ENCODE data around the gene MAP2K3.
A peak's percentile ranks its signal among the peaks of the same experiment; 100 is the strongest.

Gene MAP2K3

GRCh38 chr17:21275579-21276263 is 8.8 kb upstream of the MAP2K3 start:
- Histone ChIP-seq H2AFZ (peak overlapping the region; percentile 94), H3K27ac (peak overlapping the region; percentile 25), H3K9me3 (ENCODE audit: control insufficient read depth, low read length) (no peaks in the 10 kb centered on the region), H3K4me1 (peaks cover 10% of the 10 kb centered on the region), H3K9ac (peak overlapping the region; percentile 64), H3K36me3 (ENCODE audit: control insufficient read depth, insufficient read depth, low read length) (no peaks in the 10 kb centered on the region), H3K4me3 (ENCODE audit: low read depth, low read length) (peak overlapping the region; percentile 69), H3K4me2 (ENCODE audit: low read length) (peak overlapping the region; percentile 77), H3K27me3 (ENCODE audit: control insufficient read depth, insufficient read depth, low read length) (no peaks in the 10 kb centered on the region), H3K79me2 (peaks cover 2% of the 10 kb centered on the region)
- TF ChIP-seq CTCF (IDR thresholded peaks at IDR 0.05): no peak

GRCh38 chr17:21276264-21276588 is 8.3 kb upstream of the MAP2K3 start:
- H3K4me1 ChIP-seq: peaks cover 10% of the 10 kb centered on the region
- H3K9ac ChIP-seq: no peak overlapping the region
- H2AFZ ChIP-seq: peak overlapping the region; percentile 94
- H3K4me3 ChIP-seq (ENCODE audit: low read depth, low read length): peak overlapping the region; percentile 69
- H3K27ac ChIP-seq: no peak overlapping the region
- H3K4me2 ChIP-seq (ENCODE audit: low read length): peak overlapping the region; percentile 77
- H3K9me3 ChIP-seq (ENCODE audit: control insufficient read depth, low read length): no peaks in the 10 kb centered on the region
- H3K79me2 ChIP-seq: peaks cover 2% of the 10 kb centered on the region
- no peak for TF ChIP-seq CTCF (IDR thresholded peaks at IDR 0.05)
- no peaks in the 10 kb centered on the region for H3K36me3 ChIP-seq (ENCODE audit: control insufficient read depth, insufficient read depth, low read length)
- no peaks in the 10 kb centered on the region for H3K27me3 ChIP-seq (ENCODE audit: control insufficient read depth, insufficient read depth, low read length)

GRCh38 chr17:21277332-21277731 is 7.2 kb upstream of the MAP2K3 start:
- no peak for TF ChIP-seq CTCF (IDR thresholded peaks at IDR 0.05)
- Histone ChIP-seq H3K27me3 (ENCODE audit: control insufficient read depth, insufficient read depth, low read length) (no peaks in the 10 kb centered on the region), H2AFZ (no peak overlapping the region), H3K4me1 (peaks cover 10% of the 10 kb centered on the region), H3K9me3 (ENCODE audit: control insufficient read depth, low read length) (no peaks in the 10 kb centered on the region), H3K36me3 (ENCODE audit: control insufficient read depth, insufficient read depth, low read length) (no peaks in the 10 kb centered on the region), H3K4me2 (ENCODE audit: low read length) (no peak overlapping the region), H3K79me2 (peaks cover 2% of the 10 kb centered on the region), H3K9ac (no peak overlapping the region), H3K27ac (no peak overlapping the region), H3K4me3 (ENCODE audit: low read depth, low read length) (no peak overlapping the region)

GRCh38 chr17:21278450-21279197 is 5.9 kb upstream of the MAP2K3 start:
- no peak for TF ChIP-seq CTCF (IDR thresholded peaks at IDR 0.05)
- no peaks in the 10 kb centered on the region for H3K27me3 ChIP-seq (ENCODE audit: control insufficient read depth, insufficient read depth, low read length)
- no peaks in the 10 kb centered on the region for H3K36me3 ChIP-seq (ENCODE audit: control insufficient read depth, insufficient read depth, low read length)
- H3K9me3 ChIP-seq (ENCODE audit: control insufficient read depth, low read length): no peaks in the 10 kb centered on the region
- no peak overlapping the region for H3K4me3 ChIP-seq (ENCODE audit: low read depth, low read length)
- peaks cover 2% of the 10 kb centered on the region for H3K79me2 ChIP-seq
- peaks cover 10% of the 10 kb centered on the region for H3K4me1 ChIP-seq
- no peak overlapping the region for H3K4me2 ChIP-seq (ENCODE audit: low read length)
- H3K9ac ChIP-seq: no peak overlapping the region
- H3K27ac ChIP-seq: no peak overlapping the region
- H2AFZ ChIP-seq: no peak overlapping the region

- no peaks in the 10 kb centered on the region for H3K36me3 ChIP-seq (ENCODE audit: control insufficient read depth, insufficient read depth, low read length)
- no peak overlapping the region for H2AFZ ChIP-seq
- no peaks in the 10 kb centered on the region for H3K27me3 ChIP-seq (ENCODE audit: control insufficient read depth, insufficient read depth, low read length)
- H3K9me3 ChIP-seq (ENCODE audit: control insufficient read depth, low read length): no peaks in the 10 kb centered on the region
- H3K4me3 ChIP-seq (ENCODE audit: low read depth, low read length): no peak overlapping the region
- H3K4me2 ChIP-seq (ENCODE audit: low read length): no peak overlapping the region
- peaks cover 13% of the 10 kb centered on the region for H3K4me1 ChIP-seq
- H3K9ac ChIP-seq: no peak overlapping the region
- H3K27ac ChIP-seq: no peak overlapping the region
- peaks cover 2% of the 10 kb centered on the region for H3K79me2 ChIP-seq
- no peak for TF ChIP-seq CTCF (IDR thresholded peaks at IDR 0.05)
Measured at GRCh38 chr17:21279198-21279535, 5.3 kb upstream of the MAP2K3 start.
